OCI-LY7 (cell line): ENCODE measurements around the gene ICA1. TPM values are rescaled to one million over a fixed set of nuclear protein-coding genes. Genes with fewer than 3 reads are reported as not detected.

Source experiments
- BruUV-seq: library from RNA; stranded (reverse); fragments of 400-500 nt; replicated peaks from 2 replicates; lab custom pipeline; 2021; lab: Mats Ljungman, UMichigan
- CTCF ChIA-PET: fragments of 300-600 bp; sonication (Branson Sonifier 250); formaldehyde crosslinking; loops from one replicate; lab custom pipeline; 2022; ENCODE audit warnings: antibody characterized with exemption; ENCODE audit not compliant: unreplicated experiment; lab: Charles Lee
- POLR2A ChIA-PET: fragments of 300-600 bp; sonication (Branson Sonifier 250); formaldehyde crosslinking; loops from one replicate; lab custom pipeline; 2022; ENCODE audit warnings: antibody characterized with exemption; lab: Charles Lee
- DNase-seq: peaks from one replicate; pipeline ENCODE4 v3.0.0-alpha.2; 2015; ENCODE audit warnings: low spot score
- H2AFZ ChIP-seq: fragments of 200-600 bp; sonication (generic), shearing (Covaris generic); 2 replicates; pipeline ENCODE4 v1.6.1; 2014; ENCODE audit warnings: mild to moderate bottlenecking, antibody characterized with exemption, low read length, moderate library complexity
- H3K27ac ChIP-seq: fragments of 200-600 bp; sonication (generic); 2 replicates; pipeline ENCODE4 v1.5.1; 2014; ENCODE audit warnings: mixed run types, low read depth, mild to moderate bottlenecking, moderate library complexity, low read length, inconsistent platforms; ENCODE audit not compliant: poor library complexity, severe bottlenecking
- H3K36me3 ChIP-seq: fragments of 200-600 bp; sonication (generic); 2 replicates; pipeline ENCODE4 v1.6.1; 2014; ENCODE audit warnings: mild to moderate bottlenecking, antibody characterized with exemption, low read length, moderate library complexity, mixed read lengths; ENCODE audit not compliant: insufficient read depth
- H3K4me1 ChIP-seq: fragments of 200-600 bp; sonication (generic); 2 replicates; pipeline ENCODE4 v1.5.1; 2014; ENCODE audit warnings: mild to moderate bottlenecking, low read length; ENCODE audit not compliant: insufficient read depth, poor library complexity, severe bottlenecking
- H3K4me2 ChIP-seq: fragments of 200-600 bp; sonication (generic); 2 replicates; pipeline ENCODE4 v1.6.1; 2014; ENCODE audit warnings: mild to moderate bottlenecking, low read length
- H3K4me3 ChIP-seq: fragments of 200-600 bp; sonication (generic); 2 replicates; pipeline ENCODE4 v1.5.1; 2014; ENCODE audit warnings: mild to moderate bottlenecking, low read depth, low read length; ENCODE audit not compliant: poor library complexity, severe bottlenecking
- H3K79me2 ChIP-seq: fragments of 200-600 bp; sonication (generic); 2 replicates; pipeline ENCODE4 v1.6.1; 2016; ENCODE audit warnings: low read depth, mild to moderate bottlenecking, low read length, moderate library complexity, mixed read lengths; ENCODE audit not compliant: insufficient read depth
- H3K9me2 ChIP-seq: fragments of 200-600 bp; sonication (generic); 2 replicates; pipeline ENCODE4 v1.6.1; 2016; ENCODE audit warnings: mild to moderate bottlenecking, low read length, mixed read lengths; ENCODE audit not compliant: insufficient read depth
- H3K9me3 ChIP-seq: fragments of 200-600 bp; sonication (generic); 2 replicates; pipeline ENCODE4 v1.6.1; 2014; ENCODE audit warnings: mild to moderate bottlenecking, mixed run types, low read length, mixed read lengths
- H4K20me1 ChIP-seq: fragments of 200-600 bp; sonication (generic); 2 replicates; pipeline ENCODE4 v1.6.1; 2014; ENCODE audit warnings: mild to moderate bottlenecking, antibody characterized with exemption, low read length, moderate library complexity, mixed read lengths; ENCODE audit not compliant: insufficient read depth
- EZH2phosphoT487 ChIP-seq: fragments of 200-600 bp; sonication (generic); IDR thresholded peaks from 2 replicates; pipeline ENCODE4 v1.6.1; 2018; ENCODE audit warnings: low read depth, borderline replicate concordance, mild to moderate bottlenecking, mixed run types, antibody characterized with exemption, low read length, moderate library complexity, mixed read lengths
- intact Hi-C: fragments of 100-400 bp; cut with micrococcal nuclease; formaldehyde crosslinking; loops from one replicate; pipeline ENCODE4 v1.10.0; 2022; ENCODE audit not compliant: unreplicated experiment
- total RNA-seq, 2 experiments: library from RNA; depleted of rRNA in 1 of 2; stranded (reverse); fragments of >200 nt in 1 of 2; shearing (Covaris generic) in 1 of 2; gene quantifications; 2 replicates each; pipeline ENCODE4 v1.2.3, GENCODE V29; 2014 to 2022
- TF ChIP-seq, protein P1 (sequence below): fragments of 200-600 bp; sonication (generic); conservative IDR thresholded peaks from 2 replicates; pipeline ENCODE4 v1.5.1; 2014; ENCODE audit warnings: mild to moderate bottlenecking, antibody characterized with exemption, low read length, moderate library complexity, mixed read lengths

Gene ICA1
- total RNA-seq, 2 experiments from 2014 or later = 0.49 TPM; not detected in 1

DNA sequence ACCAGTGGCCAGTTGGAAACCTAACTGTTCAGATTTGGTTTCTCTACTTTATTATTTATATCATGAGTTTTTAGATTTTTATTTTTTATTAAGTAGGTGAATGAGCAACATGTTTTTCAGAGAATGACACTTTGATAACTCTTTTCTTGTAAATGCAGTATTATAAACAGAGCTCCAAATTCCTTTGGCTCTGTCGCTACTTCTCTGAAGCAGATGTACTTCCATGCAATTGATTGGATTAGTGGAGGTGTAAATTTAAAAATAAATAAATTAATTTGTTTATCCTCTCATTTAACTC, 34.3 kb upstream of the ICA1 start:
- DNase-seq = no peak
- no peaks in the 10 kb centered on the region for H4K20me1 ChIP-seq
- H3K27ac ChIP-seq = no peak overlapping the region
- no peak overlapping the region for H3K4me3 ChIP-seq
- BruUV-seq = no TSS peak
- intact Hi-C loops = loop anchor here (5.0 to 10.0 kb wide), 3 partner anchors 699 to 1194 kb away; no protein-coding TSS in a partner anchor
- H3K9me3 ChIP-seq = no peaks in the 10 kb centered on the region
- H3K79me2 ChIP-seq = no peaks in the 10 kb centered on the region
- no peak for TF ChIP-seq EZH2phosphoT487
- TF ChIP-seq, protein P1, sequence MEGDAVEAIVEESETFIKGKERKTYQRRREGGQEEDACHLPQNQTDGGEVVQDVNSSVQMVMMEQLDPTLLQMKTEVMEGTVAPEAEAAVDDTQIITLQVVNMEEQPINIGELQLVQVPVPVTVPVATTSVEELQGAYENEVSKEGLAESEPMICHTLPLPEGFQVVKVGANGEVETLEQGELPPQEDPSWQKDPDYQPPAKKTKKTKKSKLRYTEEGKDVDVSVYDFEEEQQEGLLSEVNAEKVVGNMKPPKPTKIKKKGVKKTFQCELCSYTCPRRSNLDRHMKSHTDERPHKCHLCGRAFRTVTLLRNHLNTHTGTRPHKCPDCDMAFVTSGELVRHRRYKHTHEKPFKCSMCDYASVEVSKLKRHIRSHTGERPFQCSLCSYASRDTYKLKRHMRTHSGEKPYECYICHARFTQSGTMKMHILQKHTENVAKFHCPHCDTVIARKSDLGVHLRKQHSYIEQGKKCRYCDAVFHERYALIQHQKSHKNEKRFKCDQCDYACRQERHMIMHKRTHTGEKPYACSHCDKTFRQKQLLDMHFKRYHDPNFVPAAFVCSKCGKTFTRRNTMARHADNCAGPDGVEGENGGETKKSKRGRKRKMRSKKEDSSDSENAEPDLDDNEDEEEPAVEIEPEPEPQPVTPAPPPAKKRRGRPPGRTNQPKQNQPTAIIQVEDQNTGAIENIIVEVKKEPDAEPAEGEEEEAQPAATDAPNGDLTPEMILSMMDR = peak; percentile 4; the same call in 1 of the 2 replicates
- no peaks in the 10 kb centered on the region for H3K9me2 ChIP-seq
- no peaks in the 10 kb centered on the region for H3K36me3 ChIP-seq
- H2AFZ ChIP-seq = 0 out of 2 replicates have a peak overlapping the region, but pooled peaks have one; percentile 23
- ChIA-PET POLR2A (interaction anchor here (0.8 to 1.6 kb wide), 5 partner anchors 11 to 615 kb away, joined by 3 to 5 read pairs (median 4); no protein-coding TSS in a partner anchor), CTCF (no interaction called here)
- no peak overlapping the region for H3K4me2 ChIP-seq
- H3K4me1 ChIP-seq = no peaks in the 10 kb centered on the region

DNA sequence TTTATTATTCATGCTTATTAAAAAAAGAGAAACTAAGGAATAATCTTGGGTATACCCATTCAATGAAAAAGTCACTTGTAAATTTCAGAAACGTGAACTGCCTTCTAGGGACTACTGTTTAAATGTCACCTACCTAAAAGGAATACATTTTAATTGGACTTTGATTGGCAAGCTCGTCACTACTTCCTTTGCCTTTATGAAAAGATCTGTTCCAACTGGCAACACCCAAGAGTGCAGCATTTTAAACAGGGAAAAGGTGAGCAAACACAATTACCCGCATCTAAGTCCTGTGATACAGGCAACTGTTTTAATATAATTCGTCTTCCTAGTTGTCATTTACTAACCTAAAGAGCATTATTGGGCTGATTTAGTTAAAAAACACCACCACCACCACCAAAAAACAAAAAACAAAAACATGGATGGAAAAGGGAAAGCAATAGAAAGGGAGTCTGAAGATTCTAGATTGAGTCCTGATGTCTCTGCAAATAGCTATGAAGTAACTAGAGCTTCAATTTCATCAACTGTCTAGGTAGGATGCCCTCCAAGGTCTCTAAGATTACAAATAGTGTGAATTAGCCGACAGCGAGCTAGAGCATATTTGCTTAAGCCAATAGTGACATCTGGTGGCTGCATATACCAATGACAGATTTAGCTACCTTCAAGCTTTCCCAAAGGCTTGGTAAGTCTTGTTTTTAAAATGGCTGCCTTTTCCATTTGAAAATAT, 33.8 kb upstream of the ICA1 start:
- Histone ChIP-seq H3K4me1 (no peaks in the 10 kb centered on the region), H3K79me2 (no peaks in the 10 kb centered on the region), H4K20me1 (no peaks in the 10 kb centered on the region), H3K4me3 (no peak overlapping the region), H3K9me3 (no peaks in the 10 kb centered on the region), H3K9me2 (no peaks in the 10 kb centered on the region), H2AFZ (0 out of 2 replicates have a peak overlapping the region, but pooled peaks have one; percentile 23), H3K36me3 (no peaks in the 10 kb centered on the region), H3K4me2 (no peak overlapping the region), H3K27ac (no peak overlapping the region)
- intact Hi-C loops = loop anchor here (5.0 to 10.0 kb wide), 3 partner anchors 698 to 1193 kb away; no protein-coding TSS in a partner anchor
- ChIA-PET POLR2A (interaction anchor here (0.6 to 1.6 kb wide), 6 partner anchors 12 to 615 kb away, joined by 3 to 5 read pairs (median 4); no protein-coding TSS in a partner anchor), CTCF (no interaction called here)
- DNase-seq = peak; percentile 79
- TF ChIP-seq, protein P1 = peak; percentile 87
- no peak for TF ChIP-seq EZH2phosphoT487
- no TSS peak for BruUV-seq
